Retina (tissue), 1 donor: Measurements from ENCODE around the gene RAB14.

Experiments
- DNase-seq: peaks from one replicate; pipeline ENCODE4 v3.0.0-alpha.2; 2016

The RAB14 gene

GRCh38 chr9:121201738-121202533 is at the start of gene RAB14:
RAB14 (minus strand) TSS chr9:121201869; CDS start chr9:121193412, 8,457 bp downstream.
- peak; percentile 99 for DNase-seq

GRCh38 chr9:121249563-121249962 is 47.9 kb upstream of the RAB14 start:
- no peak for DNase-seq

DNA sequence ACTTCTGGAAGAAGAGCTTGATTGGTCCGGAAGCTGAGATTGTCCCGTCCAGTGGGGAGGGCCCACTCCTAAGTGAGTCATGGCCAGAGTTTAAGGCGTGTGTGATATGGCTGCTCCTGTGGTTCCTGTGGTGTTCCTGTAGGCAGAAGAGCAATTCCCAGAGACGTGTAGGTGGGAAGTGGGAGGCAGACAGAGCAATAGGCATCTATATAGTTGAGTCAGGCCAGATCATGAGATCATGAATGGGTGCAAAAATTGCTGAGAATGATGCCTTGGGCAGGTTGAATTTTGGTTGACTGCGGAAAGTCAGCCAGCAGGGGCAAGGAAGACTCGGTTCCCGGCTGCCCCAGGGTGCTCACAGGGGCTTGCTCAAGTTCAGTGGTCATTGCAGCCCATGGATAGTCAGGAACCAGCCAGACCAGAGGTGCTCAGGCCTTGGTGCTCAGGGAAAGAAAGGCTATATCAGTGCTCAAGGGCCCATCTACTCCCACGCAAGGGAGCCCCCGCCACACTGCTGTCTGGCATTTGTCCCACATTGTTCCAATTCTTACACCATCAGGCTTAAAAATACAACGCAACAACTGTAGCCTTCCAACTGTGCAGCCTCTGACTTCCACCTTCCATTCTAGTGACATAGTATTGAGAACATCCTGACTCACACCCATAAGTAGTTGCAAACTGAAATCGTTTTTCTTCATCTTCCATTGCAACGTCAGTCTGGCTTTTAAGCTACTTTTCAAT is 45.3 kb upstream of the RAB14 start:
- DNase-seq: no peak

GRCh38 chr9:121242959-121243346 is 41.3 kb upstream of the RAB14 start:
- no peak for DNase-seq

GRCh38 chr9:121242219-121242958 is 40.7 kb upstream of the RAB14 start:
- no peak for DNase-seq

DNA sequence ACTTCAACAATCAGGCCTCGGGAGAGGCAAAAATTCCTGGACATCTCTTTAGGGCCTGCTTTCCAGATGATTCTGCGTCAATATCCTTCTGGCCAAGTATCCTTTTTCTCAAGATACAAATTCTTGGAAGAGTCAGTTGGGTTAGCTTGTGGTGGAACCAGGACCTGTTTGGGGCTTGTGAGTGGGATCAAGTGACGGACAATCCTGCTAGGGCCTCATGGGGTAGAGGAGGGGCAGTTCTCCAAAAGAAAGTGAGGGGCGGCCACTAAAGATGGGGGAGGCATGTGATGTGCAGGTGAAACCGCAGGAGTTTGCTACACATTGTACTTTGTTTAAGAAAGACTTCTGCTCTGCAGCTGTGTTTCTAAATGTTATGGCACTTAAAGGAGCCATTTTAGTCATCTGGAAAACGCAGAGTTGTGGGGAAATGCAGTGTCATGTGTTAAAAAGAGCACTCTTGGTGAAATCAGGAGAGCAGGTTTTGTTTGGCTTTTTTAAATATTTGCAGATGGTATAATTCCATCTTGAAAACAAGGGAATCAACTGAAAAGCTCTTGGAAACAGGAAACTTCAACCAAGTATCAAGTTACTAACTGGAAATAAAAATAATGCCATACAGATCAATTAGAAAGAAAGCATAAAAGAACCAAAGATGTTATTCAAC is 38.9 kb upstream of the RAB14 start:
- DNase-seq: no peak

DNA sequence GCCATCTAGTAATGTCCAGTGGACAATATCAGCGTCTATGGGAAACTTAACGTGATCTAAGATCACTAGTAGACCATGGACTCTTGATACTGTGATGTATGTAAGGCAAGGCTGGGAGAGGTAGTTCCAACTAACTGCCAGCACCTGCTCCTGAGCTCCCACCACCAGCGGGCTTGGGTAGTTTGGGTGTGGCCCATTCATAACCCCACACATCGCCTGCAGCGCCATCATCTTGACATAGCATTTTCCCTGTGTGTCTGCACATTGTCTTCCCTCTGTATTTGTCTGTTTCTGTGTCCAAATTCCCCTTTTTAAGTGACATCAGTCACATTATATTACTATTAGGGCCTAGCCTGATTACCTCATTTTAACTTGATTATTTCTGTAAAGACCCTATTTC is 38.2 kb upstream of the RAB14 start:
- no peak for DNase-seq

DNA sequence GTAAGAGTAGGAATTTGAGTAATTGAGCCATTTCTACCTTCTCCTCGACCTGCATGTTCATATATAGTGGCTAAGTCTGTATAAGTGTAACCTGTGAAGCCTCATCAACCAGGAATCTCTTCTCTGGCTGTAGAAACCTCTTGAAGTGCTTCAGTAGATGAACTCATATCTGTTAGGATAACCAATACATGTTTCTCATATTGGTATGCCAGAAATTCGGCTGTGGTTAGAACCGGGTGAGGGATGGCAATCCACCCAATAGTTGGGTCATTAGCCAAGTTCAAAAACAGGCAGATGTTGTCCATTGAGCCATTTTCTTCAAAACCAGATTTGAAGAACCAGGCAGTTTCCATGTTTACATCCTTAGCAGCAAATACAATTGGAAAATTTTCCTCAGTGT is 37.4 kb upstream of the RAB14 start:
- no peak for DNase-seq

DNA sequence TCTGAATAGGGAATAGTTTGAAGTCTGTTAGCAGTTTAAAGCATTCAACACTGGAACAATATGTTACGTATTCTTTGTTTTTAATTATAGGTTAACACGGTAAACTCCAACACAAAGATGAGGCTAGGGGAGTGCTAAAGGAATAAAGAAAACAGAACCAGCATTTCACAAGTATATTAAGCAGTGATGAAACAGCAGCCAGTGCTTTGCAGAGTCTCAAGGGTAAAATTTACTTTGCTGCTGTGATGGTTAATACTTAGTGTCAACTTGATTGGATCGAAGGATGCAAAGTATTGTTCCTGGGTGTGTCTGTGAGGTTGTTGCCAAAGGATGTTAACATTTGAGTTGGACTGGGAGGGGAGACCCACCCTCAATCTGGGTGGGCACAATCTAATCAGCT is 36.2 kb upstream of the RAB14 start:
- DNase-seq: no peak

DNA sequence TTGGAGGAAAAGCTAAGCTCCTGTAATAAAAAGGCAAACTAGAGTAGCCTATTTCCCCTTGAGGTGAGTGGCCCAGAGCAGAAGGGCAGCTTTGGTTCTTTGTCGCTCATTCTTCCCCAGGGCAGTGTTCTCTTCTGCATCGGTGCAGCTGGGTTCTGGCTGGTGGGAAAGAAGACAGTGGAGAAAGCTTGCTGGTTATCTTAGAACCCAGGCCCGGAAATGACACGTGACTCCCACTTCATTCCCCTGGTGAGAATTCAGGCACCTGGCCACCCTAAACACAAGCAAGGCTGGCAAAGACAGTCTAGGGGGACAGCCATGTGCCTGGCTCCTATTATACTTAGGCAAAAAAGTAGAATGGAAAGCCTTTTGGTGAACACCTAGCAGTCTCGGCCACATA is 33.8 kb upstream of the RAB14 start:
- DNase-seq: no peak

DNA sequence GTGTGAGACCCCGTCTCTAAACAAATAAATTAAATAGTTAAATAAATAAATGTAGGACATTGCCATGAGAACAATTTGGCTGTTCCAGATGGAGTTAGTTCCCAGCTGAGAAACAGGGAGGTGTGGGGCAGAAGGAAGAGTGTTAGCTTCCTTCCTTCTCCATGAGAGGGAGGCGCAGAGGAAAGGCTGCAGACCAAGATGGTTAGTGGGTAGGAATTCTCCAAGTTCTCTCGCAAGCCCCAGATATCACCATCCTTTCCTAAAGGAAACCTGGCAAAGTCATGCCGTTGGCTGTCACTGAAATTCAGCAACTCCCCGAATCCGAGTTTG is 33.1 kb upstream of the RAB14 start:
- DNase-seq: no peak

- no peak for DNase-seq
Measured at GRCh38 chr9:121233906-121234831, 32.5 kb upstream of the RAB14 start.

DNA sequence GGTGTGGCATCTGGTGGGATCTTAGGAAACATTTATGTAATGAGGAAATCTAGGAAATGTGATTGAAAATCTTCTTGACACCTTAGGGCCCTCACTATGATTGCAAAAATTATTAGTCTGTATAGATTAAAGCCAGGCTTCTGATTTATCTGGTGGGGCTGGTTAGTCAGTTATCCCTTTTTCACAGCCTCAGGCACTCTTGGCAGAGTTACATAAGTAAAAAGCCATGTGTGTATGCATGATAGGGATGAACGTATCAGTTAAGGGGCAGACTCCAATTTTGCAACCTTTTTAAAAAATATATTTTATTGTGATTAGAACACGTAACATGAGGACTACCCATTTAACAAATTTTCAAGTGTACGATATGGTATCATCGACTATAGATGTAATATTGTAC is 30.6 kb upstream of the RAB14 start:
- no peak for DNase-seq

DNA sequence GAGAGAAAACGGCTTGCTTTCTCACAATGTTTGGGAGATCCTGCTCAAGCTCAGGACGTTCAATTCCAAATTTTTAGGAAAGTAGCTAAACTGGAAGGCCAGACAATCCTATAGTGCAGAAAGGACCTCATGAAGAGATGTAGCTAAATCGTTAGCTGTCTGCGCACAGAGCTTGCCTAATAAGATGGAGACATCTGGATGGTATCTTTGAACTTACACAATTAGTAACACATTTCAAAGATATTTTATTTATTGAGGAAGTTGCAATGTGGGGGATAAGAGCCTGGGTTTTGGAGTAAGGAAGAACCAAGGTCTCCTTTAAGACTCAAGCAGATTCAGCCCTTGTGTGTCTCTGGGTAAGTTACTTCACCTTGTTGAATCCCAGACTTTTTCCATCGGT is 28.6 kb upstream of the RAB14 start:
- no peak for DNase-seq

DNA sequence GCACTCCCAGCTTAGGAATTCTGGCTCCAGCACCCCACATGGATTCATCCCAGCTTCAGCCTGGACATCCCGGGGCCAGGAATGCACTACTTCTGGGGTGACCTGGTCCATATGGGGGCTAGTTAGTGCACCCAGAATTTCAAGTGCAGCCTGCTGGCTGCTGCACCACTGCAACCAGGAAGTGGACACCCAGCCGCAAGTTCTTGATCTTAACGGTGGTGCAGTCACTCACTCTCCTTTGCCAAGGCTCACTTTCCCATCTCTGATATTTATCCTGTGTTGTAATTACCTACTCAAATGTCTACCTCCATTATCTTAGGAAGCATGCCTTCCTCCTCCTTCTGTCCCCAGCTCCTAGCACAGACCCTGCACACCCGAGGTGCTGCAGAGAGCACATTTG is 26.2 kb upstream of the RAB14 start:
- DNase-seq: no peak

- DNase-seq: no peak
Measured at GRCh38 chr9:121226175-121226574, 24.5 kb upstream of the RAB14 start.

- DNase-seq: peak; percentile 39
Measured at GRCh38 chr9:121225240-121225639, 23.6 kb upstream of the RAB14 start.

DNA sequence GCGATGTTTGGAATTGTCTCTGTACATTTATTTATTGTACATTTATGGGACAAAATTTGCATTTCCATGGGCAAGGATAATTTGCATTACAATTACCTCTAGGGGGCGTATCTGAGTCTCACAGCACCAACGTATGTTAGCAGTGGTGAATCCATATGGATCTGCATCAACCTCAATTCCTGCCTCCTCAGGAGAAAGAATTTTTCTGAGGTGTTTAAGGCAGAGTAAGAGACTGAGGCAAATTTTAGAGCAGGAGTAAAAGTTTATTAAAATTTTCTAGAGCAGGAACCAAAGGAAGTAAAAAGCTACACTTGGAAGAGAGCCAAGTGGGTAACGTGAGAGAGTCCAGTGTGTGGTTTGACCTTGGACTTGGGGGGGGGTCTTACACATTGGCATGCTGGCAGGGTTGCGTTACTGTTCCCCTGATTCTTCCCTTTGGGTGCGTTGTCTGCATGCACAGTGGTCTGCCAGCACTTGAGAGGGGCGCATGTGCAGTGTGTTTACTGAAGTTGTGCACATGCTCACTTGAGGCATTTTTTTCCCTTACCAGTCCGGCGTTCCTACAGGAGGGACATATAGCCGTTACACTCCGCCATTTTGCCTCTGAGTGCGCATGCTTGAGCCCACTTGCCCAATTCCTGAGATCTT is 21.0 kb upstream of the RAB14 start:
- DNase-seq: peak; percentile 27

DNA sequence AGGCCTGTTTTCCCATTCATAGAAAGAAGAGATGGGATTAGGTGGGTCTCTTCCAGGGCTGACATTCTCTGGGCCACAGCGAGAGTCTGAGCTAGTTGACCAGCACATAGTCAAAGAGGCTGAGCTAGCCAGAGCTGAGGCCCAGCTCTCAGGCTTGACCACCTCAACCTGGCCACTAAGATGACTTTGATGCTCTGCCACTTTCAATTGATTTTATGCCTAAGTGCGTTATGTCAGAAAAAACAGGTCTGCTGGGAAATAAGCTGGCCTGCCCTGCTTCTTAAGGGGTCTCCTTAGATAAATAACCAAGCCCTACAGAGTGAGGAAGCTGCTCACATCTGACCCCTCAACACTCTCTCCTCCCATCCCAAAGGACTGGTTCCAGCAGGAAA is 20.0 kb upstream of the RAB14 start:
- DNase-seq: peak; percentile 65

GRCh38 chr9:121220996-121221663 is 19.5 kb upstream of the RAB14 start:
- DNase-seq: peak; percentile 25

GRCh38 chr9:121219530-121219929 is 17.9 kb upstream of the RAB14 start:
- no peak for DNase-seq
